Amniotic stem cell (primary cell): ENCODE results near the gene ACTA1.
"Not testable (repeated sequence)": the region's sequence is repeated elsewhere in the genome, so short reads cannot be mapped to it uniquely, and the experiment has no call there.

Source experiments
- DNase-seq: peaks from one replicate; lab custom pipeline; 2025; lab: John Stamatoyannopoulos, UW

ACTA1 gene

DNA sequence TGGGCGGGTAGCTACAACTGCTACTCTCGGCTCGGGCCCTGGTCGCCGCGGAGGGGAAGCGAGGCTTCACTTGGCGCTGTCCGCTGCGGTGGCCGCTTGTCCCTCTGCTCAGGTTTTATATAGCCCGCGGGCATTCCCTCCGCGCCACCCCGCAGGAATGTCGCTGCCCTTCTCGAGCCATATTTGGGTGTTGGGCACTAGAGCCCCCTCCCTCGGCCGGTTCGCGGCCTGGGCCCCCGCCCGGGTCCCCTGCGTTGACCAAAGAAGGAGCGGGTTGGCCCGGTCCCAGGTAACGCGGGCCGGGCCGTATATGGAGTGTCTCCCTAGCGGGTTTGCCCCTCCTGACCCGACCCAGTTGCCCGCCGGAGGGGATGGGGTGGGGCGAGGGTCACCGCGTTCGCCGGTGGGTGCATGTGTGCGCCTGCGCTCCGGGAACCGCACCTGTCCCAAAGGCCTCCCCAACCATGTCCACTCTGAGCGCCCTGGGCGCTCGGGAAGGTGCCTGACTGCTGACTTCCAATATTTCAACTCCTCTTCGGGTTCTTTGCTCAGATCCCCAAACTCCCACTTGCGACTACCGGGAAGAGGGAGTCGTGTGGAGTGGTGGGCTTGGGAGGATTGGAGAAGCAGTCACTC, at the start of gene ACTA1:
Gene ACTA1, minus strand, starts transcription at position 90 of the 636 bp plus-strand sequence. CDS start 979 bp downstream, outside the sequence.
- no peak for DNase-seq

DNA sequence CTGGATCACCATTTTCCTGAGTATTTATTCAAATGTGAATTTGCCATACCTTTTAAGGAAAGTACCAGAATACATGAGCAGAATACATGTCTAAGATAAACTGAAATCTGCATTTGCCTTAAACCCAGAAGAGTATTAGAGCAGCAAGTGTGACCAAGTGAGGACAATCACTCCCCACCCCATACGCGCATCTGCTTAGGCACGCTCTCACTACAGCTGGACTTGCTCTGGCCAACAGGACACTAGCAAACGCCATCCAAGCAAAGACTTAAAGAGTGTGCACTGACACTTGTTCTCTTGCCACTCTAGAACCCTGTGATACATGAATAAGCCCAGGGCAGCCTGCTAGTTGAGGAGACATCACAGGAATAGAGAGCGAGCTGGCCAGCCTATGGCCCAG, 48.6 kb upstream of the ACTA1 start:
- no peak for DNase-seq

DNA sequence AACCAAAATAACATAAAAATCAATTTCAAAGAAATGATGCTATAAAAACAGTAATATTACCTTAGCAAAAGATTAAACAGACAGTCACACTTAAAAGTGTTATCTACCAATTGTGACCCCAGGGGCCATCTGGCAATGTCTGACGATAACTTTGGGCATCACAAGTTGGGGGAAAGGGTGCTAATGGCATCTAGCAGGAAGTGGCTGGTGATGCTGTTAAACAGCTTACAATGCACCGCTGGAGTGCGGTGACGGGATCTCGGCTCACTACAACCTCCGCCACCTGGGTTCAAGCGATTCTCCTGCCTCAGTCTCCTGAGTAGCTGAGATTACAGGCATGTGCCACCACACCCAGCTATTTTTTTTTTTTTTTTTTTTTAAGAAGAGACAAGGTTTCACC, 46.6 kb upstream of the ACTA1 start:
- DNase-seq, result no peak

GRCh38 chr1:229479660-229480399, 45.9 kb upstream of the ACTA1 start:
- no peak for DNase-seq

- DNase-seq, result no peak
Observed at GRCh38 chr1:229478852-229479251, 45.0 kb upstream of the ACTA1 start.

DNA sequence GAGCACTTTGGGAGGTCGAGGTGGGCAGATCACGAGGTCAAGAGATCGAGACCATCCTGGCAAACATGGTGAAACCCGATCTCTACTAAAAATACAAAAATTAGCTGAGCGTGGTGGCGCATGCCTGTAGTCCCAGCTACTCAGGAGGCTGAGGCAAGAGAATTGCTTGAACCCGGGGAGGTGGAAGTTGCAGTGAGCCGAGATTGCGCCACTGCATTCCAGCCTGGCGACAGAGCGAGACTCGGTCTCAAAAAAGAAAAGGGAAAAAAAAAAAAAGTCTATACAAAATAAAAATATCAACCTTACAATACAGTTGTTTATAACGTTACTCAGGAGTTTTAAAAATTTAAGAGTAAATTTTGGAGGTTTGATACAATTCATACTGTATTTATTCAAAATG, 42.0 kb upstream of the ACTA1 start:
- DNase-seq, result not testable (repeated sequence)

DNA sequence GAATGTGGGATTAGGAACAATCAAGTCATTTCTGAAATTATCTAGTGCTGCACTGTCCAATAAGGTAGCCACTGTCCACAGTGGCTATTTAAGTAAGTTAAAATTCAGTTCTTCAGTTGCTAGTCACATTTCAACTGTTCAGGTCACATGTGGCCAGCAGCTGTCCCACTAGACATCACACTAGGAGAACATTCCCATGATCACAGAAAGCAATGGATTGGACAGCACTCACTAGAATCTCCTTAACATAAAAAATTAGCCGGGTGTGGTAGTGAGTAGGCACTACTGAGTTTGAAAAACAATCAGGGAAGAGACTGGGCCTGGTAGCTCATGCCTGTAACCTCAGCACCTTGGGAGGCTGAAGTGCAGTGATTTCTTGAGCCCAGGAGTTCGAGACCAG, 40.6 kb upstream of the ACTA1 start:
- no peak for DNase-seq

GRCh38 chr1:229471175-229471574, 37.3 kb upstream of the ACTA1 start:
- no peak for DNase-seq

GRCh38 chr1:229470406-229471043, 36.6 kb upstream of the ACTA1 start:
- no peak for DNase-seq

DNA sequence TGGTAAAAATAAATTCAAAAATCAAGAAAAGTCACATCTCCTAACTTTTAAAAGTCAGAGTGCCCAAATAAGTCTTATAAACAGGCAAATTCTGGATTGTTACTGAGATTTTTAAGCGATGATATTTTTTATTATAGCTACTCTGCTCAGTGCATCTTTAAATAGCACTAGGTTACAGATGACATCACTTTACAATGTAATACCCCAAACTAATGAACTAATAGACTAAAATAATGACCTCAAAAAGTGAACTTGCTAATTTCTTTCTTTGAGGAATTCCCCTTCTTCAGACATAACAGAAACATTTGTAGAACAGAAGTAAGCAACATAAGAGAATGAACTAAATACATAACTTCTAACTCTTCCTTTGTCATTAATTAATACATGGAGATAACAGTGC, 33.0 kb upstream of the ACTA1 start:
- no peak for DNase-seq

- DNase-seq, result no peak
Observed at GRCh38 chr1:229464672-229465071, 30.8 kb upstream of the ACTA1 start.

GRCh38 chr1:229461032-229461668, 27.3 kb upstream of the ACTA1 start:
- no peak for DNase-seq

DNA sequence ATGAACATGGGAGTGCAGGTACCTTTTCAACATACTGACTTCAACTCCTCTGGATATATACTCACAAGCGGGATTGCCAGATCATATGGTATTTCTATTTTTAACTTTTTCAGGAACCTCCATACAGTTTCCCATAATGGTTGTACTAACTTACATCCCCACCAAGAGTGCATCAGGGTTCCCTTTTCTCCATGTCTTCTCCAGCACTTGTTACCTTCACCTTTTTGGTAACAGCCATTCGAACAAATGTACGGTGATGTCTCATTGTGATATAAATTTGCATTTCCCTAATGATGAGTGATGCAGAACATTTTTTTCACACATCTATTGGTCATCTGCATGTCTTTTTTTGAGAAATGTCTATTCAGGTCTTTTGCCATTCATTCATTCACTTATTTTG, 25.9 kb upstream of the ACTA1 start:
- no peak for DNase-seq

GRCh38 chr1:229457436-229457835, 23.5 kb upstream of the ACTA1 start:
- DNase-seq, result no peak

DNA sequence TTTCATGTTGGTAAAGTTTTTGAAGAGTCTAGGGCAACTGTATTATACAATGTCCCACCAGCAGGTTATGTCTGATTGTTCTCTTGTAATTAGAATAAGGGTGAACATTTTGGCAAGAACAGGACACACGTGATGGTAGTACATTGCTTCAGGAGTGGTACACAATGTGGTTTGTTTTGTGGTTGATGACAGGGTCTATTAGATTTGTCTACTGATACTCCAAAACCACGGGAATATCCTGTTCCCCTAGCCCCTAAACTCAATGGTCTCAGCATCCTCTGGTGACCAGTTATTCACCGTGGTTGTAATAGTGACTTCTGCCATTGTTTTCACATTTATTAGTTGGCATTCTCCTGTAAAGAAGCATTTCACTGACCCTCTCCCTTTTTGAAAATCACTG, 22.1 kb upstream of the ACTA1 start:
- DNase-seq, result no peak

- no peak for DNase-seq
Observed at GRCh38 chr1:229454056-229454455, 20.2 kb upstream of the ACTA1 start.

DNA sequence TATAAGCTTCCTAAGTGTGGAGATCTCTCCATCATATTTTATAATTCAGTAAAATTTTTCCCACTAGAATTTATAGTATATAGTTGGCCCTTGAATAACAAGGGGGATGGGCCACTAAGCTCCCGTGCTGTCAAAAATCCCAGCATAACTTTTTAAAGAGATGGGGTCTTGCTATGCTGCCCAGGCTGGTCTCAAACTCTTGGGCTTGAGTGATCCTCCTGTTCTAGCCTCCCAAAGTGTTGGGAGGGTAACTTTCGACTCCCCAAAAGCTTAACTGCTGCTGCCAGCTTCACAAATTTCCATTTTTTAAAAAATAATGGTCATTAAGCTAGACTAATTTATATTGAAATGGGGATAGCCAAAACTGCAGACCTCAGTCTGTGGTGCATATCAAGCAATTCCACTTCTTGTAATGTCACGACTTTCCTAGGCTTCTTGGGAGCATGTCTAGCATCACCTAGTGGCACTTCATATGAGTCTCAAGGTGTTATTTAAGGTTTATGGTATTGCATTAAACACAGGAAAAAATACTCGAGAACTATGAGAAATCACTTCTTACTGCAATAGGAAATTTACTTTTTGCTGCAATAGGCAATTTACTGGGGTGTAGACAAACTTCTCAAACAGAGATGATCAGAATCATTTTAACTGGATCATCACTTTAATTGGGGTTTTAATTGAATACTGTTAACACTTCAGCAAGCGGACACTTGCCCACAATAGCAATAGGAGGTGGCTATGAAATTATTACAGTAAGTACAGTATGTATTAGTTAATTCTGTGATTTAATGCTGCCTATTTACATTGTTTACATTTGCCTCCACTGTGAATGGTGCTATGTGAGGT, 19.3 kb upstream of the ACTA1 start:
- DNase-seq, result no peak

- no peak for DNase-seq
Observed at GRCh38 chr1:229448845-229449244, 15.0 kb upstream of the ACTA1 start.

- no peak for DNase-seq
Observed at GRCh38 chr1:229448354-229448753, 14.5 kb upstream of the ACTA1 start.

DNA sequence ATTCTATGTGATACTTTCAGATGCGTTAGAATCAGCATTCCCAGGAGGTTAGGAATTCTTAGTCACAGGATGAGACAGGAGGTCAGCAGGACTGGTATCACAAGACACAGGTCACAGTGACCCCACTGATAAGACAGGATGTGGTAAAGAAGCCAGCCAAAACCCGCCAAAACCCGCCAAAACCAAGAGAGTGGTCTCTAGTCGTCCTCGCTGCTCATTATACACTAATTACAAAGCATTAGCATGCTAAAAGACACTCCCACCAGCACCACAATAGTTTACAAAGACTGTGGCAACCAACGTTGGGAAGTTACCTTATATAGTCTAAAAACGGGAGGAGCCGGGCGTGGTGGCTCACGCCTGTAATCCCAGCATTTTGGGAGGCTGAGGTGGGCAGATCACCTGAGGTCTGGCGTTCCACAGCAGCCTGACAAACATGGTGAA, 13.9 kb upstream of the ACTA1 start:
- DNase-seq, result no peak

GRCh38 chr1:229445828-229446227, 11.9 kb upstream of the ACTA1 start:
- DNase-seq, result no peak
